HEK293 (cell line): Measurements from ENCODE around the gene MAP3K14.

Source experiments
- AEBP2 ChIP-seq: fragments of 450-650 bp; formaldehyde crosslinking; IDR thresholded peaks from 2 replicates; pipeline ENCODE4 v1.5.1; 2016; ENCODE audit warnings: missing biosample characterization, missing genetic modification characterization, borderline replicate concordance
- GLIS1 ChIP-seq: fragments of 450-650 bp; formaldehyde crosslinking; IDR thresholded peaks from 2 replicates; pipeline ENCODE4 v1.5.1; 2016; ENCODE audit warnings: missing biosample characterization, missing genetic modification characterization
- GLIS2 ChIP-seq: fragments of 450-650 bp; formaldehyde crosslinking; IDR thresholded peaks from 2 replicates; pipeline ENCODE4 v1.5.1; 2016; ENCODE audit warnings: missing biosample characterization, missing genetic modification characterization
- KLF1 ChIP-seq: fragments of 450-650 bp; formaldehyde crosslinking; IDR thresholded peaks from 2 replicates; pipeline ENCODE4 v1.5.1; 2016; ENCODE audit warnings: missing biosample characterization, missing genetic modification characterization
- MEIS1 ChIP-seq: sonication (generic); formaldehyde crosslinking; IDR thresholded peaks from 2 replicates; pipeline ENCODE4 v1.8.1; 2022; ENCODE audit warnings: missing genetic modification reagents, mild to moderate bottlenecking, borderline replicate concordance
- PRDM4 ChIP-seq: fragments of 450-650 bp; formaldehyde crosslinking; IDR thresholded peaks from 2 replicates; pipeline ENCODE4 v1.5.1; 2017; ENCODE audit warnings: missing biosample characterization, missing genetic modification characterization
- SALL2 ChIP-seq: fragments of 450-650 bp; formaldehyde crosslinking; IDR thresholded peaks from 2 replicates; pipeline ENCODE4 v1.5.0; 2017; ENCODE audit warnings: missing biosample characterization, mild to moderate bottlenecking, missing genetic modification characterization, borderline replicate concordance
- SETDB1 ChIP-seq: IDR thresholded peaks from one replicate; pipeline ENCODE4 v1.6.1; 2017; ENCODE audit warnings: mild to moderate bottlenecking, low read length, moderate library complexity, mixed read lengths; ENCODE audit not compliant: insufficient read length
- SP3 ChIP-seq: fragments of 450-650 bp; formaldehyde crosslinking; IDR thresholded peaks from 2 replicates; pipeline ENCODE4 v1.5.1; 2016; ENCODE audit warnings: missing biosample characterization, missing genetic modification characterization
- SP7 ChIP-seq: fragments of 450-650 bp; formaldehyde crosslinking; IDR thresholded peaks from 2 replicates; pipeline ENCODE4 v1.5.1; 2016; ENCODE audit warnings: missing biosample characterization, missing genetic modification characterization
- YY2 ChIP-seq: fragments of 450-650 bp; formaldehyde crosslinking; IDR thresholded peaks from 2 replicates; pipeline ENCODE4 v1.5.1; 2016; ENCODE audit warnings: missing biosample characterization, missing genetic modification characterization
- ZBTB1 ChIP-seq: fragments of 450-650 bp; formaldehyde crosslinking; IDR thresholded peaks from 2 replicates; pipeline ENCODE4 v1.5.1; 2016; ENCODE audit warnings: missing biosample characterization, missing genetic modification characterization
- ZFHX2 ChIP-seq: fragments of 450-650 bp; formaldehyde crosslinking; conservative IDR thresholded peaks from 2 replicates; pipeline ENCODE4 v1.5.1; 2016; ENCODE audit warnings: missing biosample characterization, missing genetic modification characterization
- ZNF146 ChIP-seq: fragments of 450-650 bp; formaldehyde crosslinking; IDR thresholded peaks from 2 replicates; pipeline ENCODE4 v1.5.1; 2016; ENCODE audit warnings: missing biosample characterization, missing genetic modification characterization
- ZNF292 ChIP-seq: fragments of 450-650 bp; formaldehyde crosslinking; IDR thresholded peaks from 2 replicates; pipeline ENCODE4 v1.5.1; 2016; ENCODE audit warnings: low read depth, missing biosample characterization, missing genetic modification characterization, borderline replicate concordance
- ZNF350 ChIP-seq: fragments of 450-650 bp; formaldehyde crosslinking; IDR thresholded peaks from 2 replicates; pipeline ENCODE4 v1.5.0; 2017; ENCODE audit warnings: missing biosample characterization, mild to moderate bottlenecking, missing genetic modification characterization
- ZNF366 ChIP-seq: fragments of 450-650 bp; formaldehyde crosslinking; conservative IDR thresholded peaks from 2 replicates; pipeline ENCODE4 v1.5.1; 2016; ENCODE audit warnings: missing biosample characterization, missing genetic modification characterization
- ZNF426 ChIP-seq: fragments of 450-650 bp; formaldehyde crosslinking; IDR thresholded peaks from 2 replicates; pipeline ENCODE4 v1.5.1; 2017; ENCODE audit warnings: missing biosample characterization, missing genetic modification characterization, mild to moderate bottlenecking, inconsistent platforms, moderate library complexity
- ZNF433 ChIP-seq: fragments of 450-650 bp; formaldehyde crosslinking; IDR thresholded peaks from 2 replicates; pipeline ENCODE4 v1.5.1; 2016; ENCODE audit warnings: missing biosample characterization, missing genetic modification characterization, low read depth
- ZNF514 ChIP-seq: fragments of 450-650 bp; formaldehyde crosslinking; IDR thresholded peaks from 2 replicates; pipeline ENCODE4 v1.5.1; 2016; ENCODE audit warnings: missing biosample characterization, missing genetic modification characterization
- ZNF555 ChIP-seq: fragments of 450-650 bp; formaldehyde crosslinking; conservative IDR thresholded peaks from 2 replicates; pipeline ENCODE4 v1.5.1; 2017; ENCODE audit warnings: missing biosample characterization, mild to moderate bottlenecking, missing genetic modification characterization, inconsistent platforms
- ZNF558 ChIP-seq: fragments of 450-650 bp; formaldehyde crosslinking; IDR thresholded peaks from 2 replicates; pipeline ENCODE4 v1.5.1; 2016; ENCODE audit warnings: missing biosample characterization, missing genetic modification characterization
- ZNF561 ChIP-seq: fragments of 450-650 bp; IDR thresholded peaks from 2 replicates; pipeline ENCODE4 v1.5.1; 2018; ENCODE audit warnings: missing biosample characterization, missing genetic modification characterization, borderline replicate concordance
- ZNF600 ChIP-seq: fragments of 450-650 bp; formaldehyde crosslinking; IDR thresholded peaks from 2 replicates; pipeline ENCODE4 v1.5.1; 2016; ENCODE audit warnings: missing biosample characterization, missing genetic modification characterization
- ZNF624 ChIP-seq: fragments of 450-650 bp; formaldehyde crosslinking; IDR thresholded peaks from 2 replicates; pipeline ENCODE4 v1.5.1; 2017; ENCODE audit warnings: missing biosample characterization, missing genetic modification characterization
- ZNF626 ChIP-seq: fragments of 450-650 bp; sonication (Bioruptor Pico); formaldehyde crosslinking; IDR thresholded peaks from 2 replicates; pipeline ENCODE4 v1.5.1; 2018; ENCODE audit warnings: missing biosample characterization, missing genetic modification characterization, inconsistent platforms
- ZNF704 ChIP-seq: fragments of 450-650 bp; formaldehyde crosslinking; IDR thresholded peaks from 2 replicates; pipeline ENCODE4 v1.5.1; 2016; ENCODE audit warnings: missing biosample characterization, missing genetic modification characterization
- ZNF785 ChIP-seq: fragments of 450-650 bp; formaldehyde crosslinking; IDR thresholded peaks from 2 replicates; pipeline ENCODE4 v1.5.1; 2016; ENCODE audit warnings: missing biosample characterization, missing genetic modification characterization
- ZNF830 ChIP-seq: fragments of 450-650 bp; IDR thresholded peaks from 2 replicates; pipeline ENCODE4 v1.5.0; 2018; ENCODE audit warnings: missing biosample characterization, missing genetic modification characterization, low read depth, mild to moderate bottlenecking, moderate library complexity
- ZSCAN23 ChIP-seq: fragments of 450-650 bp; formaldehyde crosslinking; IDR thresholded peaks from 2 replicates; pipeline ENCODE4 v1.5.1; 2016; ENCODE audit warnings: missing biosample characterization, missing genetic modification characterization
- TF ChIP-seq, protein P1 (sequence below): fragments of 450-650 bp; formaldehyde crosslinking; IDR thresholded peaks from 2 replicates; pipeline ENCODE4 v1.5.1; 2016; ENCODE audit warnings: missing biosample characterization, missing genetic modification characterization
- TF ChIP-seq, protein P2 (sequence below): fragments of 450-650 bp; formaldehyde crosslinking; IDR thresholded peaks from 2 replicates; pipeline ENCODE4 v1.5.1; 2016; ENCODE audit warnings: missing biosample characterization, missing genetic modification characterization

The MAP3K14 gene

GRCh38 chr17:45311760-45312476, 4.9 kb downstream of the MAP3K14 start (continued):
- no peak for TF ChIP-seq ZNF350 (tag by site-specific recombination)
- TF ChIP-seq PRDM4 (tag by site-specific recombination): no peak
- TF ChIP-seq GLIS2 (tag by site-specific recombination): peak; percentile 55; the same call in 1 of the 2 replicates
- TF ChIP-seq ZNF600 (tag by site-specific recombination): peak; percentile 99
- TF ChIP-seq ZNF704 (tag by site-specific recombination): no peak
- TF ChIP-seq MEIS1 (CRISPR knock-in tag): no peak
- TF ChIP-seq ZNF555: no peak
- TF ChIP-seq, protein P1, sequence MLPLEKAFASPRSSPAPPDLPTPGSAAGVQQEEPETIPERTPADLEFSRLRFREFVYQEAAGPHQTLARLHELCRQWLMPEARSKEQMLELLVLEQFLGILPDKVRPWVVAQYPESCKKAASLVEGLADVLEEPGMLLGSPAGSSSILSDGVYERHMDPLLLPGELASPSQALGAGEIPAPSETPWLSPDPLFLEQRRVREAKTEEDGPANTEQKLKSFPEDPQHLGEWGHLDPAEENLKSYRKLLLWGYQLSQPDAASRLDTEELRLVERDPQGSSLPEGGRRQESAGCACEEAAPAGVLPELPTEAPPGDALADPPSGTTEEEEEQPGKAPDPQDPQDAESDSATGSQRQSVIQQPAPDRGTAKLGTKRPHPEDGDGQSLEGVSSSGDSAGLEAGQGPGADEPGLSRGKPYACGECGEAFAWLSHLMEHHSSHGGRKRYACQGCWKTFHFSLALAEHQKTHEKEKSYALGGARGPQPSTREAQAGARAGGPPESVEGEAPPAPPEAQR: no peak
- TF ChIP-seq ZBTB1 (tag by site-specific recombination): no peak
- TF ChIP-seq YY2 (tag by site-specific recombination): no peak
- TF ChIP-seq SP3 (tag by site-specific recombination): no peak
- no peak for TF ChIP-seq ZNF626 (tag by site-specific recombination)
- TF ChIP-seq ZNF146 (tag by site-specific recombination): no peak
- TF ChIP-seq ZNF292 (tag by site-specific recombination): no peak
- TF ChIP-seq SALL2: no peak
- peak; percentile 27; the same call in 1 of the 2 replicates for TF ChIP-seq ZFHX2
- no peak for TF ChIP-seq ZNF514 (tag by site-specific recombination)
- no peak for TF ChIP-seq ZSCAN23
- TF ChIP-seq SETDB1: no peak
- TF ChIP-seq ZNF433 (tag by site-specific recombination): no peak
- no peak for TF ChIP-seq KLF1 (tag by site-specific recombination)
- TF ChIP-seq GLIS1: peak; percentile 93
- TF ChIP-seq, protein P2, sequence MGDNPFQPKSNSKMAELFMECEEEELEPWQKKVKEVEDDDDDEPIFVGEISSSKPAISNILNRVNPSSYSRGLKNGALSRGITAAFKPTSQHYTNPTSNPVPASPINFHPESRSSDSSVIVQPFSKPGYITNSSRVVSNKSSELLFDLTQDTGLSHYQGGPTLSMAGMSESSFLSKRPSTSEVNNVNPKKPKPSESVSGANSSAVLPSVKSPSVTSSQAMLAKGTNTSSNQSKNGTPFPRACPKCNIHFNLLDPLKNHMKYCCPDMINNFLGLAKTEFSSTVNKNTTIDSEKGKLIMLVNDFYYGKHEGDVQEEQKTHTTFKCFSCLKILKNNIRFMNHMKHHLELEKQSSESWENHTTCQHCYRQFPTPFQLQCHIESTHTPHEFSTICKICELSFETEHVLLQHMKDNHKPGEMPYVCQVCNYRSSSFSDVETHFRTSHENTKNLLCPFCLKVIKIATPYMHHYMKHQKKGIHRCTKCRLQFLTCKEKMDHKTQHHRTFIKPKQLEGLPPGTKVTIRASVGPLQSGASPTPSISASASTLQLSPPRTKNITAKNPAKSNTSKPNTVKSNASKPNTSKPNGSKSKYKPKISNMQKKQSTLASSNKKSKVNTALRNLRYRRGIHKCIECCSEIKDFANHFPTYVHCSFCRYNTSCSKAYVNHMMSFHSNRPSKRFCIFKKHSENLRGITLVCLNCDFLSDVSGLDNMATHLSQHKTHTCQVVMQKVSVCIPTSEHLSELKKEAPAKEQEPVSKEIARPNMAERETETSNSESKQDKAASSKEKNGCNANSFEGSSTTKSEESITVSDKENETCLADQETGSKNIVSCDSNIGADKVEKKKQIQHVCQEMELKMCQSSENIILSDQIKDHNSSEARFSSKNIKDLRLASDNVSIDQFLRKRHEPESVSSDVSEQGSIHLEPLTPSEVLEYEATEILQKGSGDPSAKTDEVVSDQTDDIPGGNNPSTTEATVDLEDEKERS: no peak
- TF ChIP-seq SP7 (tag by site-specific recombination): peak; percentile 69
- TF ChIP-seq ZNF426 (tag by site-specific recombination): no peak
- no peak for TF ChIP-seq ZNF830
- TF ChIP-seq AEBP2 (tag by site-specific recombination): no peak
- TF ChIP-seq ZNF785 (tag by site-specific recombination): no peak
- no peak for TF ChIP-seq ZNF624
- TF ChIP-seq ZNF366 (tag by site-specific recombination): peak; percentile 76
- no peak for TF ChIP-seq ZNF558
- no peak for TF ChIP-seq ZNF561 (tag by site-specific recombination)
